ENCODE data around the gene BMPER.

Gene BMPER

DNA sequence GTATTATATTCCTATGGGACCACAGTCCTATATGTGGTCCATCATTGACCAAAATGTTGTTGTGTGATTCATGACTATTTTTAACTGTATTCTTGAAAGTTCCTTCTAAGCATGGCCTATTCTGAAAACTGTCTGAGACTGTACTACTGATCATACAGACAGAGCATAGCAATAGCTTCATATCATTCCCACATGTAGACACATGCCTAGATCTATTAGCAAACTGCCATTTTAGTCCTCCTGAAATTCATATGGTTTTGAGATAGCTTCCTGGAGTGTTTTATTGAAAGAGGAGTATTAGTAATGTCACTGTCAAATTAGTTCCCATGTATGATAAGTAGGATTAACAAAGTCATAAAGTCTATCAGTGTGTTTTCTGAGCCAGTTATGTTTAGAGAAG is 157.5 kb downstream of the BMPER start:
- no peak for DNase-seq (ENCODE audit: low read depth)

DNA sequence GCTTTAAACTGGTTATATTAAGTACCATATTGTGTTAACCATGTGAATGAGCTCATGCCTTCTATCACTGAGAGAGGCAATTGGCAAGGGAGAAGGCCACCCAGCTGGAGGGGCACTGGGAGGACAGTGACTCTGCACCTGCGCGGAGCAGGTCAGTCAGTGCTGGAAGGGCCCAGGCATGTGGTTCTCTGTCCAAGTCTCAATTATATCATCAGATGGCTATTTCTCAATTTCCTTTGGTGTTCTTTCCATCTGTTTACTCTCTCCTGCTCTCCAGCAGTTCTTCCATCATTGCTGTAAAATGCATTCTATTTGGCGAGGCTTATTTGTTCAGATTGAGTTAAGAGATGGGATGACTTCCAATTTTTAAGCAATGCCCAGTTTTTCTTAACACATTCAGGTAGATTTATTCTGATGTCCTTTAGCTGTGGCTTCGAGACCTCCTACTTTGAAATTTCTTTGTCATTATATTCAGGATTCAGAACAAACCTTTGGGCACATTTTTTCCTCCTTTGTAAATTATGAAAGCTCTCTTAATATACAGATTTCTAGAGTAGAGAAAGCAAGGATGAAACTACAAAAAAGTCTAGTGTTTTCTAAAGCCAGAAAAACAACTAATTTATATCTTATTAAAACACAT is 159.3 kb downstream of the BMPER start:
- no peak for DNase-seq (ENCODE audit: low read depth)

DNA sequence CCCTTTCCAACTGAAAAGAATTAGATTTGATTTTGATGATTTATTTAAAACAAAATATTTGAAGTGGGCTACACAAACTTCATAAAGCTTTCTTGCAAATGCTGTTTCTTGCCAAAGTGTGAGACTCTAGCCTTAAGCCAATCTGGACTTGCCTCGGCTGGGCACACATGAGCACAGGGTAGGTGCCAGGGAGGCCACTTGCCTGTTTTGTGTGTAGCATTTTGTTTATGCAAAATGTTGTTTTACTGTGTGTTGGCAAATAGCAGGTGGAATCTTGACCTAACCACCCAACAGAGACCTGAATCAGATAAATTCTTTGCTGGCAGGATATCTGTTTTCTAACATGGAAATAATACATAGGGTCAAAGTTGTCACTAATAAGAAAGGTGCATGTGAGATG is 161.1 kb downstream of the BMPER start:
- no peak for DNase-seq (ENCODE audit: low read depth)

DNA sequence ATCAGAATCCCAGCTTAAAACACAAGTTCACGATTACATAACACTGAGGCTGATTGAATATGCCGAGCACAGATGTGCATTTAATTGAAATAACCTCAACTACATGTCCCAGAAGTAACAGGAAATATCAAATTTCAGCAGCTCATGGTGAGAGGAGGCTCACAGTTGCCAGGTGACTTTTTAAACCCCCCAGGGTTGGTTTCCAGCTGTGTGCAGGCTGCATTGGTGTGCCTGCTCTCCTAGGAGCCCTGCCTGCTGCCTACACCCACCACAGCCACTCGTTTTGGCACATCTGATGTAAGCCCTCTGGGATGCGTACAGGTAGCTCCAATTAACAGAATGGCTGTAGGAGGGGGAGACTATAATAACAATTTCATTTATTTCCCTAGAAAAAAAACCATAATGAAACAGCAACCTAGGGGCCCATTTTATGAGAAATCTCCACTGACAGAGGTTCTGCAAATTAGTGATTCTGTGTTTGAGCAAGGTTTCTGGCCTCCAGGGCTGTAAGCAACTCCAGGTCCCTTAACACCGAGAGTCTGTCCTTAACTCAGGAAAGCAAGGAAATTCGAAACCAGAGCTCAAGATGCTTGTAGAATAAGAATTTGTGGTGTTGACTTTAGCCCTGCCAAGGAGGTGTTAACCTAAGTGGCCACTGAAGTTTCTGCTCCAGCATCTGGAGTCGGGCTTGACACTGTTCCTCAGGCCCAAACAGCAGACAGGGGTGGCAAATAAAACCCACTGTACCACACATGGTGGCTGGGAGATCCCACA is 161.9 kb downstream of the BMPER start:
- DNase-seq (ENCODE audit: low read depth): no peak

DNA sequence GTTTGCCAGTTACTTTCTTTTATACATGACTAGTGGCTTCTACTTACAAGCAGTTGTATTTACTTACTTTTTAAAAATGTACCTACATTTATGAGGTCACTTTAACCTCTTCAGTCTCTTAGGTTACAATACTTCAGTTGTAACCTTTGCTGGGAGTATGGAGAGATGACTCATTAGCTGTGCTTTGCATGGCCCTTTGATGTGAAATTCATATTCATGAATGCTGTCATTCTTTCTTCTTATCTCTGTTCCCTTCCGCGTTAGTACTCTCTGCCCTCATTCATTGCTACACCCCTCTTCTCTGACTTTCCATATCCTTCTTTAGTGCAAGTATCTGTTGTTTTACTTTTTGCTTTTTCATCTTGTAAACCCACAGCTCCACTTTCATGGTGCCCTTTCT is 164.3 kb downstream of the BMPER start:
- DNase-seq (ENCODE audit: low read depth): no peak

DNA sequence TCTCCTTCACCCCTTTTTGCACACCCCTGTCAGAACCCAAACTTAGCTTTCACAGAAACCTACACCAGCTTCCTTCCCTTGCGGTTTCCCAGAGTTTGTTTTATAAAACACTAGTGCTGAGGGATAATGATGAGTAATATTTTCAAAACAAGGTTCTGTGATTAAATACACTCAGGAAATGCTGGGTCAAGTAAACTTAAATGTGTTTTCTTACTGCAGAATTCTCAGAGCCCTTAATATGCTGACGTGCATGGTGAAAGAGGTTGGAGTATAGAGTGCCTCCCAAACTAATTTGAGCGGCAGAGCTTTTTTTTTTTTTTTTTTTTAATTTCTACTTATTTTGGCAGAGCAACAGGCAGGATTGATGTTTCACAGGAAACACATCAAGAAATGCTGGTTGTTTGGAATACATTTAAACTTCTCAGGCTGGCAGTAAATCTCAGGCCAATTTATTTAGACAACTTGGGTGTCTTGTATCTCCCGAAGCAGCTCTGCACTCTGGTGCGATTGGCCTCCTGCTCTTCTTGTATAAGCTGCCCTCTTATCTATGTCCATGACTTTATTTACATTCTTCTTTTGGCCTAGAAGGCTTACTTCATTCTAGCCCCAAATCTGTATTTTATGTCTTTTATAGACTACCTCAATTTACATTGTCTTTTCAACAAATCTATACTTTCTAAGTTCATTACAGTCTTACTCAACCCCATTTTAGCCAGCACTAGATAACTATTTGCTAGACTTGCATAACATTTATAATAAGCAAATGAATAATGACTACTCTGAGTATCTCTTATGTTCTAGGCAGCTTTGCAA is 165.4 kb downstream of the BMPER start:
- DNase-seq (ENCODE audit: low read depth): no peak

DNA sequence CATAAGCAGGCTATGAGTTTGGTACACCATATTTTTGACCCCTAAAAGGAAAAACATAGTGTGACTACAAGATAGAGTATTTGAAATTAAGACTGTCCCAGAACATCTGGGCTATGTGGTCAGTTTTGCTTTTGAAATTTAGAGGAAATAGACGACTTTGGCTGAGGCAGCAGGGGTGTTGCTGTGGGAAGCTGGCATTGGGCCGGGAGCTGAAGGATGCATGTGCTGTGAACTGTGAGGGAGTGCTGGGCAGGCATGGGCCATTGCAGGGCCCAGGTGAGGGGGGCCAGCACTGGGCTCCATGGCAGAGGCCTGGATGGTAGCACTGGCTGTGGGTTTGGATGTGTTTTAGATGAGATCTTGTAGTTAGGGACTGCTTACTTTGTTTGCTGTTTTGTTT is 168.3 kb downstream of the BMPER start:
- DNase-seq (ENCODE audit: low read depth): no peak

DNA sequence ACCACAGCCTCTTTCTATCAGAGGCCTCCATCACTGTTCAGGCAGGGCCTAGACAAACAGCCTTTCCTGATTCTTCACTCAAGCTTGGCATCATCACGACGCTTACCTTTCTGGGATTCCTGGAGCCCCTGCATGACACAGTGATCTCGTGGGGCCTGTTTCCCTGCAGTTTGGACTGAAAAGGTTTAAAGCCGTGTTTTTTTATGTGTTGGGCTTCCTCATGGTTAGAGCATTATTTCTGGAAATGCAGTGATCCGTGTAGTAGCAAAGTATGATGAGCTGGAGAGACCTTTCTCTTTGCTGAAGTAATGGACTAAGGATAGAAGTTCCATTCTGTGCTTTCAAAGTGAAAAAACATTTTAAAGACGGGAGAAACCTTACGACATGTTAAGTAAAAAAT is 169.1 kb downstream of the BMPER start:
- no peak for DNase-seq (ENCODE audit: low read depth)

DNA sequence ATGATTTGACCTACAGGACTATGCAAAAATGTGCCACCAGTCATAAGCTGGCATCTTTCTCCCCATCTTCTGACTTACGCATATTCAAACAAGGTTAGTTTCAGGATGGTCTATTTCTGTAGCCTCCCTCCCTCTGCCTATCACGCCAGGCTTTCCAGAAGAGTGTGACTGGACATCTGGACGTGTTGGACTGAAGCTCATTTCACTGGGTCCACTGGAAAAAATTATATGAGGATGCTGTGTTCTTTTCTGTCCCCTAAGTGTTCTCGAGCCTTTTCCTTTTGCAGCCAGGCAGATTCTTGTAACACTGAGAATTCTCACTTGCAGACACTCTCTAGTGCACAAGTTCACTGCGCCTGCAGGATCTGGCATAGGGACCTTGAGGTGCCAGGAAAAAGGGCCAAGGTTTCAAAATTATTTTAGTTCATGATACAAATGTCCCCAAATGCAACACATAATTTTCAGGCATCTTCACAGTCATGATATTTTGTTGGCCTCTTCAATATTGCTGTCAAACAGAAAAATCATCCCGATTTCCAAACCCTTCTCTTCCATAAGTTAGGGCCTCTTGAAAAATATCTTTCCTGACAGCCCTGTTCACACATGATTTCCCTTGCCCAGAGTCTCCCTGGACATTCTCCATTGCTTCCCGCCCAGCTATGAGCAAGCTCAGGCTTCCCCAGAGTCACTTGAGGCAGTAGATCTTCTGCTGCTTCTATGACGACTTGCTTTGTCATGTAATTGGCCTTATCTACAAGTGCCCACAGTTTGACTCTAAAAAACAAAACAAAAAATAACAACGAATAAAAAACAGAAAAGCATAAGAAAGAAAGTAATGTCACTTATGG is 170.4 kb downstream of the BMPER start:
- no peak for DNase-seq (ENCODE audit: low read depth)

DNA sequence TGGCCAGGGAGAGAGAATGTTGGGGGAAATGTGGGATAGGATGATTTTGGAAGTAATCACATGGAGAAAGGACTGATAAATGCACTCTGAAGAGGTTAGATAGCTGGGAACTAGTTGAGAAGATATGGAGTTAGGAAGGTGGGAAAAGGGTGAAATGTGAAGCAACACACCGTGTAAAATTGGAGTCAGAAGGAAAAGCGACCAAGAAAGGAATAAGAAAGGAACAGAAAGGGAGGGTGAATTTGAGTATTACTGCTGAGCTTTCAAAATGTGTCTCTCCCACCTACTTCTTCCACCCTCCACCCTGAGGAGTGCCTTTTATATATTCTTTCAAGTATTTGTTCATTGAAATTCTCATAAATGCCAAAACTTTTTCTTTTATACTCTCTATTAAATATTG is 171.8 kb downstream of the BMPER start:
- DNase-seq (ENCODE audit: low read depth): no peak

DNA sequence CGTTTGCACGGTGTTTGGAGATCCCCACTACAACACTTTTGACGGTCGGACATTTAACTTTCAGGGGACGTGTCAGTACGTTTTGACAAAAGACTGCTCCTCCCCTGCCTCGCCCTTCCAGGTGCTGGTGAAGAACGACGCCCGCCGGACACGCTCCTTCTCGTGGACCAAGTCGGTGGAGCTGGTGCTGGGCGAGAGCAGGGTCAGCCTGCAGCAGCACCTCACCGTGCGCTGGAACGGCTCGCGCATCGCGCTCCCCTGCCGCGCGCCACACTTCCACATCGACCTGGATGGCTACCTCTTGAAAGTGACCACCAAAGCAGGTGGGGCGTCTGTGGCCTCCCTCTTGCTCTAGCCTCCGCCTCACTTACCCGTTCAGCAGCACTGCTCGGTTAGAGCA is 173.5 kb downstream of the BMPER start:
- DNase-seq (ENCODE audit: low read depth): no peak

DNA sequence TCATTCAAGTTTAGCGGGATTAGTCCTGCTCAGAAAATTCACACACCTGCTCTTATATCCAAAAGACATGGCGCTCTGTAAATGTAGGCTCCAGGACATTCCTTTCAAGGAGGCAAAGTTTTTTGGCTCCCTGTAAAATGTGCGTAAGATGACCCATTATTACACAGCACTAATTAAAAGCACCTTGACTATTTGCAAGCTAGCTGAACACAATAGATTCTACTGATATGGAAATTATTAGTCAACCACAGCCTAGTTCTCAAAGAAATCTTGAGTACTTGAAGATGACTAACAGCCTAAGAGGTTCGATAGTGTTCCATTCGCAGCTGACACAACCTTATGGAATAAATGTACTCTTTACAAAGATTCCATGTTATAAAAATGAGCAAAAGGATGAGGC is 175.2 kb downstream of the BMPER start:
- no peak for DNase-seq (ENCODE audit: low read depth)

DNA sequence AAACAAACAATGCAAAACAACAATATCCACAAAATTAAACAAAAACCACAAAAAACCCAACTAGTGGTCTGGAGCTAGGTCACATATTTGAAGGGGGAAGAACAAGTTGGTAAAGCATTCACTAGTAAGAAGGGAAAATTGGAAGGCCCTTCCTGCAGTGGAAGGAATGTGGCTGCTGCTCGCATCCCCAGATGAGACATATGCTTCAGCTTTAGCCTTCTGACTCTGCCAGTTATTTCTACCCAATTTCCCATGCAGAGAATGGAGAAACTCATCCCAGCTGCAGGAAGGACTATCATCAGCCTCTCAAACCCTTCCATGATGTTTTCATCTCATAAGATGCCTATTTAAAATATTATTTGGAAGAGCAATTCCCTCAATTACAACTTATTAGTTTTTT is 176.6 kb downstream of the BMPER start:
- no peak for DNase-seq (ENCODE audit: low read depth)

DNA sequence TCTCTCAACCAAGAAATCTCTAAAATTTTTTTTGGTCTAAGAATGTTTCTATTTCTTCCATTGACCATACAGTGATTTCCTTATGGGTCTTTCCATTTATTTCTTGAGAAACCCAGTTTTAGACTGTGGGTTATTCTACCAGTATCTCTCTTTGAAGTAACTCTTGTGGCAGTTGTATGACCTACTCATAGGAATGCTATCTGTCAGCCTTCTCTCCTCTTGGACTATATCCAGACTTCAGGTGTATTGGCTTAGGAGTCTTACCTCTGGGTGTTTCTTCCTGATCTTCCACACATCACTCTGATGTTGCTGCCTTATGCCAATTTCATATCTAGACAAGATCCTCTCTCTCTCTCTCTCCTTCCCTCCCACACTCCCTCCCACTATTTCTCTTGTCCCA is 178.1 kb downstream of the BMPER start:
- DNase-seq (ENCODE audit: low read depth): no peak

DNA sequence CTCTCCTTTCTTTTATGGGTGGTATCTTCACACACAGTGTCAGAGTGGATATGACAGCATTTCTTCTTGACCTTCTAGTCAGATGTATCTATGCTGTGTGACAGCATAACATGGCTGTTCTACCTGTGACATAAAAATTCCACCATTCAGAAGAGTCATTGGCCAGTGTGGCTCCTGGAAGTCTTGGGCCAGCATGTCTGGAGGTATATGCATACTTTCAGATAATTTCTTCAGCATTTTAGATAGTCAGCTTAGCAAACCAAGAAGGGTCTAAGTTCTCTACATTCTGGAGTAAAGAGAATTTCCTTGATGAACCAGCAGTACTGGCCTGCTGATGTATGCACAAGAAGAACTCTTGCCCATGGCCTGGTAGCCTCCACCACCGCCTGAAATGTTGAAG is 179.3 kb downstream of the BMPER start:
- no peak for DNase-seq (ENCODE audit: low read depth)

DNA sequence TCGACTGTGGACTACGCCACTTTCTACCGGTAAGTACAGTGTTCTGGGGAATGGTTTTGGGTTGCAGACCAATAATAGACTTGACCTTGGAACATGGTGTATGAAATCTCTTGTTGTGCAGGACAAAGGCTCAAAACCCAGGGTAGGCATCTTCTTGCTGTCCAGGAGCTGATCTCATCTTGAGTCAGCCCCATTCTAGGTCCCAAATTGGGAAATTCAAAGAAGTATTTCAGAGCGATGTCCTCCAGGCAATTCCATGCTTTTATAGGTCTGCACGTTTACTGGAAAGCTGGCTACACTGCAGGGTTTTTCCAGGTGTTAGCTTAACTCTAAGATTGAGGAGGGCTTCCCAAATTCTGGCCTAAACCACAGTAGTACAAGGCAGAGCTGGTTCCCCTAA is 180.7 kb downstream of the BMPER start:
- DNase-seq (ENCODE audit: low read depth): no peak

DNA sequence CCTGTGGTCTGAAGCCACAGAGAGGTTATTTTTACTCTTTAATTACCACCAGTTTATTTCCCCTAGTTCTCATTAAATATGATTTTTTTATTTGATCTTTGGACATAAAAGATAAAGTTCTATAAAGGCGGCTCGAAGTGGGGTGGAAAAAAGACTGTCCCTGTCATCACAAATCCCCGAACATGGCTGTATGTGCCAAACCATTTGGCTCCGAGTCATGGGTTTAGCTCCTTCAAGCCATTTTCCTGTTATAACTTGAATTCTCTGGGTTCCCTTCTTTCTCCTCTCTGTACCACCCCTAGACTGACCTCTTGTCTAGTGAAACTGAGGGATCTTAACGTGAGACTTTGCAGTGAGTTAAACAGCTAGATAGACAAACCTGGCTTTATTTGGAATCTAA is 181.6 kb downstream of the BMPER start:
- DNase-seq (ENCODE audit: low read depth): no peak

DNA sequence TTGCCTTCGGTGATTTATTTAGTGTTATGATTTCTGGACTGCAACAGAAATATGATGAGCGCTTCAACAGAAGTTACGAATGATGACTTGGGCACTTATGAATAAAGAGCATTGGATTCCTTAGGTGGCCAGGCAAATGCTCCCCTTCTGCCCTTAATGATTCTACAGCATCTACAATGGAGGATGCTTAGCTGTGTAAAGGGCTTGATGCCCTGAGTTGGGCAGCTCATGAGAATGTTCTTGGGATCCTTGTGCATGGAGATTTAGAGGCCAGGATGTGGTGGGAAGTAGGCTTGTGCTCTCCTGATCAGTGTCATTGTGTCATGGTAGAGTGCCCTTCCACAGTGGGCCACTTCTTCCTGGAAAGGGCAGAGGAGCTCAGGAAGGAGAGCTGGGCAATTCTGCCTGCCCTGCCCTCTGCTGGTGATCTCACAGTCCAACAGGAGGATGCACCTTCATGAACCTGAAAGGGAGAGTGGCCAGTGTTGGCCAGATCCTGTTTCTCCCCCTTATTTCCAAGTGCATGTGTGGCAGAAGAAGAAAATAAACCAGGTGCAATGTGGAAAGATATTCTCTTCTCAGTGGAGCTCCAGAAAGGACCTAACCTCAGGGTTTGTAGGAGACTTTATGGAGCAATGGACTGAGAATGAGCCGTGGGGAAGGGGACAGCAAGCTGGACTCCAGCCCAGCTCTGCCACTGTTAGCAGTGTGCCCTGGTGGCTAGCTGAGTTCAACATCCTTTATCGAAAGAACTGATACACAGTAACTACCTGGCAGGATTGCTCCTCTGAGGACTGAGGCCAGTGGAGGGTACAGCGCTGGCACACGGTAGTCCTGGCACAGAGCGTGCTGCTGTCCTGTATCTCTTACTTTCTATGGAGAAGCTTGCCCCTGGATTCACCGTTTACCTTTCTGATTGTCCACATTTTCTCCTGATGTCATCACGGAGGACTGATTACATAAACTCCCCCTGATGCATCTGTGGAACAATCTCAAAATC is 182.9 kb downstream of the BMPER start:
- DNase-seq (ENCODE audit: low read depth): no peak

DNA sequence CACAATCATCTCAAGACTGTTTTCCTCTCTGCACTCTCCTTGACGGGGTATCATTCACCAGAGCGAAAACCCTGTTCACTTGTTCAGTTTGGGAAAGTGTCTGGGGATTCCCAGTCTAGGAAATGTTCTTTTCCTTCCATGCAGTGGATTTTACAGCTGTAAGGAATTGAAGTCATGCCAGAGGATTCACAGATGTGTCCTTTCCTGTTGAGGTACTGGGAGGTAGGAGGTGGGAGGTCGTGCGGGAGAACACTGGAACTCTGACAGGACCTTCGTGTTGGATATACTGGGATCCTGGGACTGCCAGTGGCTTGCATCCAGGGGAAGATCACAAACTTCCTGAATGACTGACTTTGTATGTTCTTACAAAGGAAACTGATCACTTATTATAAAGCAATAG is 185.5 kb downstream of the BMPER start:
- DNase-seq (ENCODE audit: low read depth): no peak

DNA sequence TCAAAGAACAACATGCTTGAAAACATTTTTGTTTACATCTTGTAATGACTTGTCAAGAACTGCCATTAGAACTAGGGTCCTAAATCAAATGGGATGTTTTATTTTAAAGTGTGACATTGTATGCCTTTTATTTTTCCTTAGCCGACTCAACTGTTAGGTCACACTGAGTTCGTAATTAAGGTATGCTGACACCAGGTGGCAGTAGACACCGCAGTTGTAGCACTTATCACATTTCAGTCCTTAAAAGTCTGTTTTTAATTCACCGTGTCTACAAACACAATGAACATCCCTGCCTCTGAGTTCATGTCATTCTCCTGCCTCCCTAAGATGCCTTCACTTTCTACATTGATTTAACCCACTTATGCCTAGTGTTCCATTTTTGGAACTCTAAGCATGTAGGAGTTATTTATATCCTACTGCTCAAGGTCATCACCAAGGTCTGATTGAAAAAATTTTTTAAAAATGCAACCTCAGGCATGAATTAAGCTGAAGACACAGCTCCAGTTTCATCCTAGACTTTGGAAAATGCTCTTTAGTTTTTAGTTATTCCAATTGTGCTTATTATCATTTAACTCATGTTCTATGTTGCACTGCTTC is 186.1 kb downstream of the BMPER start:
- DNase-seq (ENCODE audit: low read depth): no peak

DNA sequence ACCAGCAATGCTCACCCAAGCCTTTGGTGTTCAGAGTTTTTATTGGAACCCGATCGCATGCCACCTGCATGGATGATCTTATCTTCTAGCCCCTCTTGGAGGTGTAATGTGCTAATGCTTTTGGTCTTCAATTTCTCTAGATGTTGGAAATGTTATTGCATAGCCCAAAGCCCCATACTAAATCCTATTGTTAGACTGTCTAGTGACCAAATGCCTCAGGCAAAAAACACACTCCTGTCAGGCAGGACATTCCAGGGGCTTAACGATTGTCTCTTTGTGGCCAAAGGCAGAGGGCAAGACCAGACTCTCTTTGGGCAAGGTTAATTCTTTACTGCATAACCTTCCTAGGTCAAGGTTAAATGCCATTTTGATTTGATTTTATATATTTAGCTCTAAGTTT is 187.9 kb downstream of the BMPER start:
- no peak for DNase-seq (ENCODE audit: low read depth)
